Glutamatergic neuron (in vitro differentiated cells): ENCODE measurements around the gene TLR2. TPM values are rescaled to one million over a fixed set of nuclear protein-coding genes. Genes with fewer than 3 reads are reported as not detected.

Source experiments
- DNase-seq: peaks from one replicate; pipeline ENCODE4 v3.0.0; 2022
- H3K27ac Mint-ChIP-seq: one replicate; pipeline ENCODE4 v1.8.0; 2020; ENCODE audit warnings: mild to moderate bottlenecking, mixed read lengths, inconsistent platforms; ENCODE audit not compliant: unreplicated experiment
- H3K27me3 Mint-ChIP-seq: one replicate; pipeline ENCODE4 v1.8.0; 2020; ENCODE audit warnings: mild to moderate bottlenecking, moderate library complexity, mixed read lengths, inconsistent platforms; ENCODE audit not compliant: unreplicated experiment
- H3K36me3 Mint-ChIP-seq: one replicate; pipeline ENCODE4 v1.8.0; 2020; ENCODE audit warnings: mild to moderate bottlenecking, mixed read lengths, inconsistent platforms; ENCODE audit not compliant: unreplicated experiment
- H3K4me1 Mint-ChIP-seq: one replicate; pipeline ENCODE4 v1.8.0; 2020; ENCODE audit warnings: mild to moderate bottlenecking, low read depth, mixed read lengths, inconsistent platforms; ENCODE audit not compliant: unreplicated experiment
- H3K4me3 Mint-ChIP-seq: one replicate; pipeline ENCODE4 v1.8.0; 2020; ENCODE audit warnings: mild to moderate bottlenecking, mixed read lengths, inconsistent platforms; ENCODE audit not compliant: unreplicated experiment
- H3K9me3 Mint-ChIP-seq: one replicate; pipeline ENCODE4 v1.8.0; 2020; ENCODE audit warnings: mild to moderate bottlenecking, moderate library complexity, mixed read lengths, inconsistent platforms; ENCODE audit not compliant: unreplicated experiment
- CTCF ChIP-seq: fragments of 200-600 bp; sonication (generic); IDR thresholded peaks from one replicate; pipeline ENCODE4 v1.5.0; 2021; ENCODE audit not compliant: partially characterized antibody, unreplicated experiment
- total RNA-seq: library from RNA; stranded (reverse); fragmentation: NEBNext Ultra II Directional; extraction: Animal tissue kit (Norgen Biotek cat#: 25700); gene quantifications from one replicate; pipeline ENCODE4 v1.2.1, GENCODE V29; 2021; ENCODE audit not compliant: unreplicated experiment

TLR2 gene
- total RNA-seq, 1 donor from 2014 or later = not detected

- Mint-ChIP-seq H3K4me3 (no peak overlapping the region), H3K36me3 (peaks cover 4% of the 10 kb centered on the region), H3K4me1 (no peaks in the 10 kb centered on the region), H3K9me3 (no peaks in the 10 kb centered on the region), H3K27me3 (no peaks in the 10 kb centered on the region), H3K27ac (no peak overlapping the region)
- TF ChIP-seq CTCF = no peak
- no peak for DNase-seq
Measured at GRCh38 chr4:153713866-153714646, 30.0 kb downstream of the TLR2 start.

- H3K4me1 Mint-ChIP-seq = no peaks in the 10 kb centered on the region
- H3K36me3 Mint-ChIP-seq = no peaks in the 10 kb centered on the region
- TF ChIP-seq CTCF = no peak
- H3K27me3 Mint-ChIP-seq = no peaks in the 10 kb centered on the region
- H3K4me3 Mint-ChIP-seq = no peak overlapping the region
- DNase-seq = no peak
- no peak overlapping the region for H3K27ac Mint-ChIP-seq
- H3K9me3 Mint-ChIP-seq = no peaks in the 10 kb centered on the region
Measured at GRCh38 chr4:153722036-153722435, 38.0 kb downstream of the TLR2 start.

- H3K27me3 Mint-ChIP-seq = no peaks in the 10 kb centered on the region
- H3K4me3 Mint-ChIP-seq = no peak overlapping the region
- TF ChIP-seq CTCF = no peak
- no peaks in the 10 kb centered on the region for H3K9me3 Mint-ChIP-seq
- H3K27ac Mint-ChIP-seq = no peak overlapping the region
- H3K36me3 Mint-ChIP-seq = no peaks in the 10 kb centered on the region
- no peak for DNase-seq
- H3K4me1 Mint-ChIP-seq = peaks cover 2% of the 10 kb centered on the region
Measured at GRCh38 chr4:153724606-153725005, 40.5 kb downstream of the TLR2 start.

GRCh38 chr4:153725136-153725830, 41.2 kb downstream of the TLR2 start:
- Mint-ChIP-seq H3K9me3 (no peaks in the 10 kb centered on the region), H3K36me3 (no peaks in the 10 kb centered on the region), H3K4me1 (peaks cover 2% of the 10 kb centered on the region), H3K27ac (no peak overlapping the region), H3K27me3 (no peaks in the 10 kb centered on the region), H3K4me3 (no peak overlapping the region)
- DNase-seq = no peak
- TF ChIP-seq CTCF = no peak

GRCh38 chr4:153725831-153726154, 41.7 kb downstream of the TLR2 start:
- peaks cover 2% of the 10 kb centered on the region for H3K4me1 Mint-ChIP-seq
- H3K27ac Mint-ChIP-seq = no peak overlapping the region
- H3K4me3 Mint-ChIP-seq = no peak overlapping the region
- DNase-seq = no peak
- no peaks in the 10 kb centered on the region for H3K9me3 Mint-ChIP-seq
- TF ChIP-seq CTCF = no peak
- H3K36me3 Mint-ChIP-seq = no peaks in the 10 kb centered on the region
- H3K27me3 Mint-ChIP-seq = no peaks in the 10 kb centered on the region
